A549 (cell line): ENCODE measurements around the gene CKAP5. TPM values are rescaled to one million over a fixed set of nuclear protein-coding genes. Genes with fewer than 3 reads are reported as not detected.

ENCODE experiments used
- ATAC-seq, 2 experiments: fragments of 200-7000 bp in 1 of 2; fragments of >200 bp in 1 of 2; cut with Nextera tagmentation in 1 of 2; cut with Tn5 transposase in 1 of 2; 3 replicates each; pipeline versions ENCODE4 v1.8.0 to v1.9.1; 2018 to 2020; ENCODE audit warnings: mild to moderate bottlenecking in 1 of 2, moderate library complexity in 1 of 2
- CTCF ChIA-PET: fragments of 300-600 bp; sonication (Branson Sonifier 250); formaldehyde crosslinking; extraction: SDS; loops from one replicate; lab custom pipeline; 2021; ENCODE audit warnings: antibody characterized with exemption, inconsistent platforms; lab: Yijun Ruan, JAX
- POLR2A ChIA-PET: fragments of 350-600 bp; formaldehyde crosslinking; extraction: SDS; loops from one replicate; lab custom pipeline; 2021; ENCODE audit warnings: antibody characterized with exemption, inconsistent platforms; lab: Yijun Ruan, JAX
- DNase-seq, 2 experiments: peaks; one replicate each; pipeline versions ENCODE4 v3.0.0 to v3.0.0-alpha.2; 2011 to 2016; ENCODE audit warnings: low read depth in 1 of 2, low spot score in 1 of 2
- FAIRE-seq: peaks from 2 replicates; lab custom pipeline; 2011; peaks lifted over from hg19 to GRCh38; lab: Jason Lieb, UNC
- H3K27ac ChIP-seq, 2 experiments: fragments of >200 bp; sonication (Bioruptor Twin); formaldehyde crosslinking; 3 replicates each; pipeline ENCODE4 v1.5.1; 2016 to 2017
- H3K4me1 ChIP-seq: fragments of >200 bp; sonication (Bioruptor Twin); formaldehyde crosslinking; 3 replicates; pipeline ENCODE4 v1.6.1; 2016
- H3K4me2 ChIP-seq: fragments of >200 bp; sonication (Bioruptor Twin); formaldehyde crosslinking; 3 replicates; pipeline ENCODE4 v1.6.1; 2016
- H3K4me3 ChIP-seq: fragments of >200 bp; sonication (Bioruptor Twin); formaldehyde crosslinking; 3 replicates; pipeline ENCODE4 v1.5.1; 2016
- H3K9me3 ChIP-seq: fragments of >200 bp; sonication (Bioruptor Twin); formaldehyde crosslinking; 3 replicates; pipeline ENCODE4 v1.6.1; 2016
- EHF ChIP-seq: fragments of 250-450 bp; sonication (Bioruptor Pico); IDR thresholded peaks from 2 replicates; pipeline ENCODE4 v1.5.0; 2020; ENCODE audit warnings: mild to moderate bottlenecking
- ELK1 ChIP-seq: fragments of 150-350 bp; IDR thresholded peaks from 2 replicates; pipeline ENCODE4 v1.6.1; 2014; ENCODE audit warnings: low read depth, mild to moderate bottlenecking, low read length
- FOSB ChIP-seq: fragments of 250-450 bp; sonication (Bioruptor Pico); IDR thresholded peaks from 2 replicates; pipeline ENCODE4 v1.5.0; 2020; ENCODE audit warnings: mild to moderate bottlenecking, moderate library complexity
- FOSL2 ChIP-seq, 2 experiments: fragments of 450-650 bp in 1 of 2; fragments of >200 bp in 1 of 2; sonication (Bioruptor Twin) in 1 of 2; formaldehyde crosslinking; IDR thresholded peaks; 2 replicates each; pipeline versions ENCODE4 v1.5.0 to v1.6.1; 2016 to 2020; ENCODE audit warnings: mild to moderate bottlenecking in 1 of 2, moderate library complexity in 1 of 2
- FOXS1 ChIP-seq: fragments of 250-450 bp; sonication (Bioruptor Pico); IDR thresholded peaks from 2 replicates; pipeline ENCODE4 v1.5.0; 2020; ENCODE audit warnings: mild to moderate bottlenecking, moderate library complexity
- HES2 ChIP-seq: fragments of >200 bp; sonication (Bioruptor Twin); formaldehyde crosslinking; IDR thresholded peaks from 2 replicates; pipeline ENCODE4 v1.6.1; 2016
- HOXB5 ChIP-seq: fragments of 250-450 bp; sonication (Bioruptor Pico); IDR thresholded peaks from 2 replicates; pipeline ENCODE4 v1.5.0; 2020; ENCODE audit warnings: mild to moderate bottlenecking, moderate library complexity
- MAFK ChIP-seq: fragments of 450-650 bp; IDR thresholded peaks from 2 replicates; pipeline ENCODE4 v1.6.1; 2014; ENCODE audit not compliant: partially characterized antibody
- MAZ ChIP-seq: fragments of 150-350 bp; IDR thresholded peaks from 2 replicates; pipeline ENCODE4 v1.6.1; 2014; ENCODE audit warnings: antibody characterized with exemption, low read depth, low read length, borderline replicate concordance
- MYC ChIP-seq: IDR thresholded peaks from 2 replicates; pipeline ENCODE4 v1.6.1; 2012; ENCODE audit warnings: mild to moderate bottlenecking, inconsistent platforms, low read length, improper control_type of control experiment, borderline replicate concordance
- NPAS2 ChIP-seq: fragments of 250-450 bp; sonication (Bioruptor Pico); IDR thresholded peaks from 2 replicates; pipeline ENCODE4 v1.8.0; 2022; ENCODE audit warnings: mild to moderate bottlenecking, moderate library complexity, borderline replicate concordance
- PBX3 ChIP-seq: IDR thresholded peaks from 2 replicates; pipeline ENCODE4 v1.6.1; 2012
- POLR2A ChIP-seq: IDR thresholded peaks from 2 replicates; pipeline ENCODE4 v1.6.1; 2012; ENCODE audit warnings: mild to moderate bottlenecking, low read length
- RAD21 ChIP-seq, 2 experiments: fragments of >200 bp in 1 of 2; sonication (Bioruptor Twin) in 1 of 2; formaldehyde crosslinking in 1 of 2; IDR thresholded peaks in 1 of 2; conservative IDR thresholded peaks in 1 of 2; 2 replicates in 1 of 2; 3 replicates in 1 of 2; pipeline ENCODE4 v1.6.1; 2012 to 2018; ENCODE audit warnings: inconsistent platforms in 1 of 2
- RARB ChIP-seq: fragments of 250-450 bp; sonication (Bioruptor Pico); IDR thresholded peaks from 2 replicates; pipeline ENCODE4 v1.8.0; 2021; ENCODE audit warnings: mild to moderate bottlenecking, moderate library complexity
- RCOR1 ChIP-seq: fragments of 150-350 bp; IDR thresholded peaks from 2 replicates; pipeline ENCODE4 v1.6.1; 2014; ENCODE audit warnings: antibody characterized with exemption, low read length, low read depth
- RFX5 ChIP-seq: fragments of 450-650 bp; IDR thresholded peaks from 2 replicates; pipeline ENCODE4 v1.7.1; 2014; ENCODE audit warnings: antibody characterized with exemption, mild to moderate bottlenecking, moderate library complexity
- RNF2 ChIP-seq: fragments of 200-600 bp; sonication (generic); IDR thresholded peaks from 2 replicates; pipeline ENCODE4 v1.6.1; 2016; ENCODE audit warnings: low read depth, mild to moderate bottlenecking, antibody characterized with exemption, moderate library complexity, borderline replicate concordance
- USF2 ChIP-seq: fragments of 450-650 bp; IDR thresholded peaks from 2 replicates; pipeline ENCODE4 v1.6.1; 2014; ENCODE audit warnings: antibody characterized with exemption
- ZFP36 ChIP-seq: fragments of 450-650 bp; IDR thresholded peaks from 2 replicates; pipeline ENCODE4 v1.6.1; 2014; ENCODE audit warnings: borderline replicate concordance; ENCODE audit not compliant: partially characterized antibody
- WGBS: methylation state at CpG from one replicate; pipeline ENCODE4 v1.1.6; 2017; ENCODE audit errors: missing lambda C conversion rate; 5-methylcytosine and 5-hydroxymethylcytosine counted together
- polyA plus RNA-seq, 4 experiments: library from polyadenylated mRNA; depleted of rRNA in 3 of 4; stranded (reverse); fragments of >200 nt; fragmentation: RNase III in 1 of 4; extraction: RNeasy Plus Mini Kit Qiagen cat#74134 plus additional on column Dnase treatment in 1 of 4; gene quantifications; 2 replicates in 3 of 4; 3 replicates in 1 of 4; pipeline ENCODE4 v1.2.3, GENCODE V29; 2011 to 2017

Gene CKAP5
- polyA plus RNA-seq, 2 of the 4 experiments (the other 2 are of a cell fraction): 66.3 to 173 TPM

- WGBS: 97% methylated on average over 1 of the region's 1 CpG
- DNase-seq (no peak), ATAC-seq (no peak), FAIRE-seq (no peak)
- Histone ChIP-seq H3K4me3 (no peak overlapping the region), H3K27ac (no peak overlapping the region), H3K4me2 (no peak overlapping the region), H3K4me1 (peaks cover 9% of the 10 kb centered on the region; the same call in 1 of the 3 replicates), H3K9me3 (no peaks in the 10 kb centered on the region)
- ChIA-PET POLR2A (no interaction called here), CTCF (no interaction called here)
- TF ChIP-seq ZFP36 (peak; percentile 3), POLR2A (no peak), FOSL2 (IDR thresholded peaks at IDR 0.05) (no peak), FOSL2 (CRISPR knock-in tag; IDR thresholded peaks at IDR 0.05) (no peak), EHF (CRISPR knock-in tag) (no peak), RCOR1 (no peak)
Measured at GRCh38 chr11:46836431-46836830, 9.6 kb downstream of the CKAP5 start.

GRCh38 chr11:46835897-46836296, 10.2 kb downstream of the CKAP5 start:
- DNase-seq (no peak), FAIRE-seq (no peak), ATAC-seq (no peak)
- TF ChIP-seq FOSL2 (IDR thresholded peaks at IDR 0.05) (no peak), FOSL2 (CRISPR knock-in tag; IDR thresholded peaks at IDR 0.05) (no peak), RAD21 (conservative IDR thresholded peaks at IDR 0.05 in 1 of 2, IDR thresholded peaks at IDR 0.05 in 1 of 2) (no peak), PBX3 (no peak), FOSB (CRISPR knock-in tag) (no peak), MAZ (no peak), RNF2 (no peak), USF2 (no peak), HOXB5 (CRISPR knock-in tag) (no peak), MYC (no peak), RFX5 (no peak), MAFK (no peak), FOXS1 (CRISPR knock-in tag) (no peak), NPAS2 (CRISPR knock-in tag) (no peak), RARB (CRISPR knock-in tag) (no peak), HES2 (no peak)
- Histone ChIP-seq H3K4me3 (no peak overlapping the region), H3K9me3 (no peaks in the 10 kb centered on the region), H3K4me2 (no peak overlapping the region), H3K27ac (no peak overlapping the region), H3K4me1 (peaks cover 9% of the 10 kb centered on the region; the same call in 1 of the 3 replicates)
- ChIA-PET POLR2A (no interaction called here), CTCF (no interaction called here)
- WGBS: 74% methylated on average over 3 of the region's 3 CpGs

- DNase-seq (no peak), FAIRE-seq (no peak), ATAC-seq (no peak)
- TF ChIP-seq HES2 (no peak), ELK1 (no peak), USF2 (no peak)
- Histone ChIP-seq H3K4me2 (no peak overlapping the region), H3K4me3 (no peak overlapping the region), H3K27ac (no peak overlapping the region), H3K4me1 (peaks cover 9% of the 10 kb centered on the region; the same call in 2 of the 3 replicates), H3K9me3 (no peaks in the 10 kb centered on the region)
- POLR2A ChIA-PET: no interaction called here
- 93% methylated on average over 4 of the region's 4 CpGs for WGBS
- CTCF ChIA-PET: interaction anchor here (0.6 to 1.0 kb wide), 2 partner anchors 82 to 414 kb away, joined by 3 read pairs; partner anchors contain the start of gene ACP2
Measured at GRCh38 chr11:46834821-46835220, 11.3 kb downstream of the CKAP5 start.
